B cell (primary cell): ENCODE results near the gene FAXDC2.

Source experiments
- EZH2 ChIP-seq: IDR thresholded peaks from 2 replicates; pipeline ENCODE4 v1.6.1; 2012; ENCODE audit warnings: borderline replicate concordance, low read depth, mild to moderate bottlenecking, moderate library complexity, low read length; ENCODE audit not compliant: insufficient read depth, poor library complexity, severe bottlenecking
- TF ChIP-seq, protein P1 (sequence below): fragments of 200-600 bp; IDR thresholded peaks from one replicate; pipeline ENCODE4 v1.8.0; 2022; ENCODE audit warnings: antibody characterized with exemption, mild to moderate bottlenecking

DNA sequence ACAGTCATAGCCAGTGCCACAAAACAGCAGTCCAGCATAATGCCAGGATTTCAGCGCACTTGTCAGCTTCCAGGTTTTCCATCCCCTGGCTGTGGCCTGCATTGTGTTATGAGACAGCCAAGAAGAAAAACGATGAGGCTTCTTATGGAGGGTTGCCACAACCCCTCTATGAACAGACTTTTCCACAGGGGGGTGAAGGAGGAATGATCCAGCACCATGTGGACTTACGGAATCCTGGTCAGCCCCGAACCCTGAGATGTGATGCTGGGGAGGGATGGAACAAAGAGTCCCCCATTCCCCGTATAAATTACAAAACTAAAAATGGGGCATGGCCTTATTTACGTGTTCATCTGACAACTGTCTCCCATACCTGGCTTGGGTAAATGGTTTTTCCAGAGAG is 32.6 kb downstream of the FAXDC2 start:
- TF ChIP-seq, protein P1, sequence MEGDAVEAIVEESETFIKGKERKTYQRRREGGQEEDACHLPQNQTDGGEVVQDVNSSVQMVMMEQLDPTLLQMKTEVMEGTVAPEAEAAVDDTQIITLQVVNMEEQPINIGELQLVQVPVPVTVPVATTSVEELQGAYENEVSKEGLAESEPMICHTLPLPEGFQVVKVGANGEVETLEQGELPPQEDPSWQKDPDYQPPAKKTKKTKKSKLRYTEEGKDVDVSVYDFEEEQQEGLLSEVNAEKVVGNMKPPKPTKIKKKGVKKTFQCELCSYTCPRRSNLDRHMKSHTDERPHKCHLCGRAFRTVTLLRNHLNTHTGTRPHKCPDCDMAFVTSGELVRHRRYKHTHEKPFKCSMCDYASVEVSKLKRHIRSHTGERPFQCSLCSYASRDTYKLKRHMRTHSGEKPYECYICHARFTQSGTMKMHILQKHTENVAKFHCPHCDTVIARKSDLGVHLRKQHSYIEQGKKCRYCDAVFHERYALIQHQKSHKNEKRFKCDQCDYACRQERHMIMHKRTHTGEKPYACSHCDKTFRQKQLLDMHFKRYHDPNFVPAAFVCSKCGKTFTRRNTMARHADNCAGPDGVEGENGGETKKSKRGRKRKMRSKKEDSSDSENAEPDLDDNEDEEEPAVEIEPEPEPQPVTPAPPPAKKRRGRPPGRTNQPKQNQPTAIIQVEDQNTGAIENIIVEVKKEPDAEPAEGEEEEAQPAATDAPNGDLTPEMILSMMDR, result no peak
- TF ChIP-seq EZH2, result no peak
